ENCODE data around the gene UBE2D4.

The UBE2D4 gene

DNA sequence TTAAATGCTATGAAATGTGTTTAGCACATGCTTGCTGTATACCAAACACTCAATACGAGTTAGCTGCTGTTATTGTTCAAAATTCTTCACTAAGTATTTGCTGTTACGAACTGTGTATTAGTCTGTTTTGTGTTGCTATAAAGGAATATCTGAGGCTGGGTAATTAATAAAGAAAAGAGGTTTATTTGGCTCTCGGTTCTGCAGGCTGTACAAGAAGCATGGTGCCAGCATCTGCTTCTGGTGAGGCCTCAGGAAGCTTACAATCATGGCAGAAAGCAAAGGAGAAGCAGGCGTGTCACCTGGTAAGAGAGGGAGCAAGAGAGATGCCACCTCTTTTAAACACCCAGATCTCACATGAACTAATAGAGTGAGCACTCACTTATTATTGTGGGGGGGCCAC, 1.6 kb downstream of the UBE2D4 start:
- Histone ChIP-seq H2BK15ac (ENCODE audit: low read length) (no peak overlapping the region), H3K9me3 (replicated peaks in 1 of 2; ENCODE audit: control insufficient read depth in 2 of 2, insufficient read depth in 1 of 2, low read depth in 1 of 2, low read length in 2 of 2) (peaks cover 0 to 6% of the 10 kb centered on the region in 2 donors), H3K4ac (ENCODE audit: low read length) (no peak overlapping the region), H4K8ac (ENCODE audit: low read depth, low read length) (no peak overlapping the region), H3K4me3 (ENCODE audit: low read length in 2 of 2) (no peak overlapping the region), H3K27me3 (ENCODE audit: control insufficient read depth in 3 of 3, insufficient read depth in 3 of 3, low read depth in 1 of 3, low read length in 3 of 3) (no peaks in the 10 kb centered on the region), H3K4me1 (ENCODE audit: control insufficient read depth in 2 of 2, insufficient read depth in 1 of 2, low read depth in 1 of 2, low read length in 2 of 2) (peaks cover 6% of the 10 kb centered on the region in 2 donors), H2AK5ac (ENCODE audit: low read depth, low read length) (no peak overlapping the region), H2BK5ac (ENCODE audit: low read length) (no peak overlapping the region), H3K27ac (replicated peaks; ENCODE audit: low read length) (no peak overlapping the region), H3K14ac (ENCODE audit: low read length) (no peak overlapping the region), H3K9ac (ENCODE audit: low read depth, low read length, poor library complexity) (no peak overlapping the region), H4K91ac (ENCODE audit: low read depth, low read length, poor library complexity) (no peak overlapping the region), H2BK12ac (ENCODE audit: low read length) (no peak overlapping the region), H3K36me3 (replicated peaks in 1 of 2; ENCODE audit: control insufficient read depth in 2 of 2, insufficient read depth in 2 of 2, low read length in 2 of 2) (no peaks in the 10 kb centered on the region), H2BK120ac (ENCODE audit: low read depth, low read length) (no peak overlapping the region), H3K18ac (ENCODE audit: low read length) (no peak overlapping the region), H3K4me2 (ENCODE audit: insufficient read depth, low read length, poor library complexity, severe bottlenecking) (no peak overlapping the region), H3K23ac (ENCODE audit: low read depth, low read length, poor library complexity) (no peak overlapping the region), H2AFZ (ENCODE audit: low read length) (no peak overlapping the region), H3K79me1 (ENCODE audit: low read depth, low read length) (no peaks in the 10 kb centered on the region)
- WGBS, 2 donors (ENCODE audit: extremely low coverage in 2 of 2, insufficient read length in 2 of 2, insufficient replicate concordance in 1 of 2) = no CpG with 5 or more reads among the region's 4 CpGs
- no peak for DNase-seq (ENCODE audit: low spot score)

DNA sequence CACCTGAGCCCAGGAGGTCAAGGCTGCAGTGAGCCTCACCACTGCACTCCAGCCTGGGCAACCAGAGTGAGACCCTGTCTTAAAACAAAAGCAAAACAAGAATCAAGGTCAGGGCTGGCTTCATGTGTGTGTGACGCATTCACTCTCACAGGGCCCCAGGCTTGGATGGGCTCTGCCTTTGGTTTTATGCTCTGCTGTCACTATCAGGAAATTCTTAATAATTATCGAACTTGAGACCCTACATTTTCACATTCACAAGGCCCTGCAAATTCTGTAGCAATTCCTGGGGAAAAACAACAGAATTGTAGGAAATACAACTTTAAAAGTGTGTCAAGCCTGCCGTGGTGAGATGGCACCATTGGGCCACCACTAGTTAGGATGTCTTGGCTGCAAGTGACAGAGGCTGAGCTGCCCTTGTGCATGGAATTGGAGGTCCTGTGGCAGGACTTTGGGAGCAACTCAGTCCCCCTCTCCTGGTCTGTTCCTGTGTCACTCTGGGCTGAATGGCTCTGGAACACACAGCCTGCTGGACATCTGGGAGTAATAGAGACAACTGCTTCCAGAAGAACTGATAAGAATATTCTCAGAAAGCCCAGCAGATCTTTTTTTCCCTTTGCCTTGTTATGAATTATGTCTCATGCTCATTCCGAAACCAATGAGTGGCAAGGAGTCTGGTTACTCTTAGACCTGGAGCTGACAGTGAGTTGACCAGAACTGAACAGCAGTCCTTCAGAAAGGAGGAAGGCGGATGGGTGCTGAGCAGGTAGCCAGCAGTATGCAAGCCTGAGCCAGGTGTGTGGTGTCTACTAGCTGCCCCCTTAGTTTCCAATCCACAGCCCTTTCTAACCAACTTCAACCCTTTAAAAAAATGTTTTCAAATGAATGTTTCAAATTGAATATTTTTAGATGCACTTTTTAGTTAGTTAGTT, 3.6 kb downstream of the UBE2D4 start:
- no peak overlapping the region for H3K14ac ChIP-seq (ENCODE audit: low read length)
- H4K8ac ChIP-seq (ENCODE audit: low read depth, low read length) = no peak overlapping the region
- H3K9ac ChIP-seq (ENCODE audit: low read depth, low read length, poor library complexity) = no peak overlapping the region
- H3K79me1 ChIP-seq (ENCODE audit: low read depth, low read length) = no peaks in the 10 kb centered on the region
- H3K18ac ChIP-seq (ENCODE audit: low read length) = no peak overlapping the region
- H3K4me1 ChIP-seq (ENCODE audit: control insufficient read depth in 2 of 2, insufficient read depth in 1 of 2, low read depth in 1 of 2, low read length in 2 of 2) = peaks cover 6% of the 10 kb centered on the region in 2 donors
- no peaks in the 10 kb centered on the region for H3K27me3 ChIP-seq (ENCODE audit: control insufficient read depth in 3 of 3, insufficient read depth in 3 of 3, low read depth in 1 of 3, low read length in 3 of 3)
- H3K23ac ChIP-seq (ENCODE audit: low read depth, low read length, poor library complexity) = no peak overlapping the region
- no peak overlapping the region for H4K91ac ChIP-seq (ENCODE audit: low read depth, low read length, poor library complexity)
- no peak overlapping the region for H3K4me3 ChIP-seq (ENCODE audit: low read length in 2 of 2)
- H2AK5ac ChIP-seq (ENCODE audit: low read depth, low read length) = no peak overlapping the region
- peaks cover 0 to 6% of the 10 kb centered on the region in 2 donors for H3K9me3 ChIP-seq (replicated peaks in 1 of 2; ENCODE audit: control insufficient read depth in 2 of 2, insufficient read depth in 1 of 2, low read depth in 1 of 2, low read length in 2 of 2)
- no peak overlapping the region for H3K27ac ChIP-seq (replicated peaks; ENCODE audit: low read length)
- H2BK120ac ChIP-seq (ENCODE audit: low read depth, low read length) = no peak overlapping the region
- no peak overlapping the region for H3K4me2 ChIP-seq (ENCODE audit: insufficient read depth, low read length, poor library complexity, severe bottlenecking)
- no peak overlapping the region for H2BK12ac ChIP-seq (ENCODE audit: low read length)
- no peak overlapping the region for H2BK15ac ChIP-seq (ENCODE audit: low read length)
- H3K36me3 ChIP-seq (replicated peaks in 1 of 2; ENCODE audit: control insufficient read depth in 2 of 2, insufficient read depth in 2 of 2, low read length in 2 of 2) = no peaks in the 10 kb centered on the region
- no peak overlapping the region for H3K4ac ChIP-seq (ENCODE audit: low read length)
- no peak overlapping the region for H2AFZ ChIP-seq (ENCODE audit: low read length)
- no CpG with 5 or more reads among the region's 5 CpGs for WGBS, 2 donors (ENCODE audit: extremely low coverage in 2 of 2, insufficient read length in 2 of 2, insufficient replicate concordance in 1 of 2)
- DNase-seq (ENCODE audit: low spot score) = no peak
- no peak overlapping the region for H2BK5ac ChIP-seq (ENCODE audit: low read length)

DNA sequence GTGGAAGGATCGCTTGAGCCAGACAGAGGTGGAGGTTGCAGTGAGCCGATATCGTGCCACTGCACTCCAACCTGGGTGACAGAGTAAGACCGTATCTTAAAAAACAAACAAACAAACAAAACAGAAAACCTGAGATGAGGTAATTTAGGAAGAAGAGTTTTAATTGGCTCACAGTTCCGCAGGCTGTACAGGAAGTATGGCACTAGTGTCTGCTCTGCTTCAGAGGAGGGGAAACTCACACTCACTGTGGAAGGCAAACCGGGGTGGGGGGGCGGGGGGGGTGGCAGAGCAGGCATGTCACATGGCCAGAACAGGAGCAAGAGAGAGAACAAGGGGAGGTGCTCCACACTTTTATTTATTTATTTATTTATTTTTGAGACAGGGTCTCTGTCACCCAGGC, 5.1 kb downstream of the UBE2D4 start:
- no peak overlapping the region for H3K18ac ChIP-seq (ENCODE audit: low read length)
- H4K91ac ChIP-seq (ENCODE audit: low read depth, low read length, poor library complexity) = no peak overlapping the region
- DNase-seq (ENCODE audit: low spot score) = no peak
- peaks cover 2% of the 10 kb centered on the region in 2 donors for H3K4me1 ChIP-seq (ENCODE audit: control insufficient read depth in 2 of 2, insufficient read depth in 1 of 2, low read depth in 1 of 2, low read length in 2 of 2)
- no peak overlapping the region for H3K4me2 ChIP-seq (ENCODE audit: insufficient read depth, low read length, poor library complexity, severe bottlenecking)
- H3K4ac ChIP-seq (ENCODE audit: low read length) = no peak overlapping the region
- no peak overlapping the region for H2BK12ac ChIP-seq (ENCODE audit: low read length)
- H2BK120ac ChIP-seq (ENCODE audit: low read depth, low read length) = no peak overlapping the region
- H2BK5ac ChIP-seq (ENCODE audit: low read length) = no peak overlapping the region
- no peaks in the 10 kb centered on the region for H3K27me3 ChIP-seq (ENCODE audit: control insufficient read depth in 3 of 3, insufficient read depth in 3 of 3, low read depth in 1 of 3, low read length in 3 of 3)
- no peak overlapping the region for H4K8ac ChIP-seq (ENCODE audit: low read depth, low read length)
- H3K36me3 ChIP-seq (replicated peaks in 1 of 2; ENCODE audit: control insufficient read depth in 2 of 2, insufficient read depth in 2 of 2, low read length in 2 of 2) = no peaks in the 10 kb centered on the region
- WGBS, 2 donors (ENCODE audit: extremely low coverage in 2 of 2, insufficient read length in 2 of 2, insufficient replicate concordance in 1 of 2) = no CpG with 5 or more reads among the region's 7 CpGs
- no peak overlapping the region for H3K23ac ChIP-seq (ENCODE audit: low read depth, low read length, poor library complexity)
- H2AFZ ChIP-seq (ENCODE audit: low read length) = no peak overlapping the region
- H2BK15ac ChIP-seq (ENCODE audit: low read length) = no peak overlapping the region
- no peak overlapping the region for H2AK5ac ChIP-seq (ENCODE audit: low read depth, low read length)
- no peak overlapping the region for H3K27ac ChIP-seq (replicated peaks; ENCODE audit: low read length)
- H3K14ac ChIP-seq (ENCODE audit: low read length) = no peak overlapping the region
- H3K9me3 ChIP-seq (replicated peaks in 1 of 2; ENCODE audit: control insufficient read depth in 2 of 2, insufficient read depth in 1 of 2, low read depth in 1 of 2, low read length in 2 of 2) = peaks cover 0 to 6% of the 10 kb centered on the region in 2 donors
- no peaks in the 10 kb centered on the region for H3K79me1 ChIP-seq (ENCODE audit: low read depth, low read length)
- no peak overlapping the region for H3K9ac ChIP-seq (ENCODE audit: low read depth, low read length, poor library complexity)
- H3K4me3 ChIP-seq (ENCODE audit: low read length in 2 of 2) = no peak overlapping the region

DNA sequence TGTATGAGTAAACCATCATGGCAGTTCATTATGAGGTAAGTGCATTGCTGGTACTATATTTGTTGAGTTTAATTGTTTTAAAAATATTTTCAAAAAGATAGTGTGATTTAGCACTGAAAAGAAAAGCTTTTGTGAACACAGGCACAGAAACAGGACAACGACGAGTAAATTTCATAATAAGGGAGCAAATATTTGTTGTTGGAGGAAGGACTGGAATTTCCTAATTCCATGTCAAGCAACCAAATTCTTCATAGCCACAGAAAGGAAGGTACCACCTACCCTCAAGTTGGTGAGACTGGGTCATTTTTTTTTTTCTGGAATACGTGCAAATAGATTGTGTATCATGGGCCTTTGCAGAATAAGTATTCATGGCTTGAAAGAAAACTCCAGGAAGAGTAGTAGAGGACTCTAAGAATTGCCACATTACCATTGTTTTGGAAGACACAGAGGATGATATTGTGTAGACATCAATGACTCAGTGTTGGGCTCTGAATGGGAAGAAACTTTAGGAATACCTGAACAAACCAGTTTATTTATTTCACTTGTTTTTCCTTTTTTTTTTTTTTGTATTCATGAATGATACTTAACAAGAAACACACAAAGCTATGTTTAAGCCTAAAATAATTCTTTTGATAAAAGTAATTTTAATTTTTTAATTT, 7.8 kb downstream of the UBE2D4 start:
- H3K4me2 ChIP-seq (ENCODE audit: insufficient read depth, low read length, poor library complexity, severe bottlenecking) = no peak overlapping the region
- no peak overlapping the region for H3K18ac ChIP-seq (ENCODE audit: low read length)
- H2BK120ac ChIP-seq (ENCODE audit: low read depth, low read length) = no peak overlapping the region
- no peak overlapping the region for H3K4me3 ChIP-seq (ENCODE audit: low read length in 2 of 2)
- no peak overlapping the region for H3K27ac ChIP-seq (replicated peaks; ENCODE audit: low read length)
- no peak overlapping the region for H2BK5ac ChIP-seq (ENCODE audit: low read length)
- H4K91ac ChIP-seq (ENCODE audit: low read depth, low read length, poor library complexity) = no peak overlapping the region
- H3K23ac ChIP-seq (ENCODE audit: low read depth, low read length, poor library complexity) = no peak overlapping the region
- no peak overlapping the region for H2AK5ac ChIP-seq (ENCODE audit: low read depth, low read length)
- no peaks in the 10 kb centered on the region for H3K27me3 ChIP-seq (ENCODE audit: control insufficient read depth in 3 of 3, insufficient read depth in 3 of 3, low read depth in 1 of 3, low read length in 3 of 3)
- H3K9ac ChIP-seq (ENCODE audit: low read depth, low read length, poor library complexity) = no peak overlapping the region
- no peaks in the 10 kb centered on the region for H3K9me3 ChIP-seq (replicated peaks in 1 of 2; ENCODE audit: control insufficient read depth in 2 of 2, insufficient read depth in 1 of 2, low read depth in 1 of 2, low read length in 2 of 2)
- H2BK12ac ChIP-seq (ENCODE audit: low read length) = no peak overlapping the region
- WGBS, 2 donors (ENCODE audit: extremely low coverage in 2 of 2, insufficient read length in 2 of 2, insufficient replicate concordance in 1 of 2) = no CpG with 5 or more reads among the region's 3 CpGs
- no peak overlapping the region for H2AFZ ChIP-seq (ENCODE audit: low read length)
- H3K14ac ChIP-seq (ENCODE audit: low read length) = no peak overlapping the region
- H3K4ac ChIP-seq (ENCODE audit: low read length) = no peak overlapping the region
- no peak overlapping the region for H4K8ac ChIP-seq (ENCODE audit: low read depth, low read length)
- H2BK15ac ChIP-seq (ENCODE audit: low read length) = no peak overlapping the region
- H3K79me1 ChIP-seq (ENCODE audit: low read depth, low read length) = no peaks in the 10 kb centered on the region
- H3K4me1 ChIP-seq (ENCODE audit: control insufficient read depth in 2 of 2, insufficient read depth in 1 of 2, low read depth in 1 of 2, low read length in 2 of 2) = no peaks in the 10 kb centered on the region
- no peaks in the 10 kb centered on the region for H3K36me3 ChIP-seq (replicated peaks in 1 of 2; ENCODE audit: control insufficient read depth in 2 of 2, insufficient read depth in 2 of 2, low read length in 2 of 2)
- no peak for DNase-seq (ENCODE audit: low spot score)

Data from neuronal stem cell (in vitro differentiated cells).